HG03139 (cell line): ENCODE measurements around the gene AP3B1.
A peak's percentile ranks its signal among the peaks of the same experiment; 100 is the strongest.

Source experiments
- ATAC-seq: cut with Tn5 transposase; IDR thresholded peaks from one replicate; pipeline ENCODE4 v1.9.1; 2021; ENCODE audit not compliant: unreplicated experiment

AP3B1 gene

GRCh38 chr5:77983482-77984199, 310.9 kb downstream of the AP3B1 start:
- ATAC-seq: no peak

GRCh38 chr5:77981820-77982219, 312.7 kb downstream of the AP3B1 start:
- no peak for ATAC-seq

GRCh38 chr5:77974576-77974975, 319.9 kb downstream of the AP3B1 start:
- no peak for ATAC-seq

GRCh38 chr5:77973253-77973609, 321.3 kb downstream of the AP3B1 start:
- no peak for ATAC-seq

GRCh38 chr5:77972469-77973252, 321.8 kb downstream of the AP3B1 start:
- peak; percentile 54 for ATAC-seq

- no peak for ATAC-seq
Measured at GRCh38 chr5:77971776-77972468, 322.6 kb downstream of the AP3B1 start.

GRCh38 chr5:77970891-77971290, 323.6 kb downstream of the AP3B1 start:
- no peak for ATAC-seq

- no peak for ATAC-seq
Measured at GRCh38 chr5:77963795-77964194, 330.7 kb downstream of the AP3B1 start.

GRCh38 chr5:77960863-77961396, 333.6 kb downstream of the AP3B1 start:
- ATAC-seq: no peak

- ATAC-seq: no peak
Measured at GRCh38 chr5:77960305-77960704, 334.2 kb downstream of the AP3B1 start.

- ATAC-seq: no peak
Measured at GRCh38 chr5:77958642-77959330, 335.7 kb downstream of the AP3B1 start.

- ATAC-seq: no peak
Measured at GRCh38 chr5:77957931-77958521, 336.5 kb downstream of the AP3B1 start.

- no peak for ATAC-seq
Measured at GRCh38 chr5:77957516-77957915, 337.0 kb downstream of the AP3B1 start.

GRCh38 chr5:77957081-77957480, 337.4 kb downstream of the AP3B1 start:
- no peak for ATAC-seq

GRCh38 chr5:77955577-77955976, 338.9 kb downstream of the AP3B1 start:
- ATAC-seq: no peak

GRCh38 chr5:77953374-77953773, 341.1 kb downstream of the AP3B1 start:
- no peak for ATAC-seq

GRCh38 chr5:77952636-77953212, 341.8 kb downstream of the AP3B1 start:
- no peak for ATAC-seq
